ENCODE results near the gene TSFM.
"Not testable (repeated sequence)": the region's sequence is repeated elsewhere in the genome, so short reads cannot be mapped to it uniquely, and the experiment has no call there.

The TSFM gene

GRCh38 chr12:57766464-57767304 is 15.9 kb upstream of the TSFM start, which contains the start of gene CYP27B1:
TSS of gene CYP27B1 (minus strand) at chr12:57767078. CDS start at chr12:57767041, 37 bp downstream.
- Histone ChIP-seq H3K4me3 (ENCODE audit: low read length) (peak within 1 kb of the TSS; percentile 58), H3K27me3 (ENCODE audit: control insufficient read depth, insufficient read depth, low read length) (peaks cover 55% of the 10 kb centered on the region), H3K36me3 (ENCODE audit: control insufficient read depth, low read depth, low read length) (peaks cover 26% of the 10 kb centered on the region), H3K9ac (ENCODE audit: low read length) (peak within 1 kb of the TSS; percentile 19), H3K9me3 (ENCODE audit: control insufficient read depth, low read depth, low read length) (no peaks in the 10 kb centered on the region), H3K27ac (ENCODE audit: low read length) (no peak within 1 kb of the TSS), H3K4me1 (ENCODE audit: control insufficient read depth, low read depth, low read length) (peaks cover 17% of the 10 kb centered on the region)

GRCh38 chr12:57767305-57767698 is 15.3 kb upstream of the TSFM start:
- peaks cover 26% of the 10 kb centered on the region for H3K36me3 ChIP-seq (ENCODE audit: control insufficient read depth, low read depth, low read length)
- peaks cover 55% of the 10 kb centered on the region for H3K27me3 ChIP-seq (ENCODE audit: control insufficient read depth, insufficient read depth, low read length)
- H3K9me3 ChIP-seq (ENCODE audit: control insufficient read depth, low read depth, low read length): no peaks in the 10 kb centered on the region
- H3K9ac ChIP-seq (ENCODE audit: low read length): no peak overlapping the region
- H3K4me1 ChIP-seq (ENCODE audit: control insufficient read depth, low read depth, low read length): peaks cover 17% of the 10 kb centered on the region
- no peak overlapping the region for H3K27ac ChIP-seq (ENCODE audit: low read length)
- H3K4me3 ChIP-seq (ENCODE audit: low read length): peak overlapping the region; percentile 58

GRCh38 chr12:57767876-57768275 is 14.7 kb upstream of the TSFM start:
- Histone ChIP-seq H3K4me1 (ENCODE audit: control insufficient read depth, low read depth, low read length) (peaks cover 17% of the 10 kb centered on the region), H3K4me3 (ENCODE audit: low read length) (no peak overlapping the region), H3K9ac (ENCODE audit: low read length) (no peak overlapping the region), H3K27ac (ENCODE audit: low read length) (no peak overlapping the region), H3K27me3 (ENCODE audit: control insufficient read depth, insufficient read depth, low read length) (peaks cover 51% of the 10 kb centered on the region), H3K36me3 (ENCODE audit: control insufficient read depth, low read depth, low read length) (peaks cover 26% of the 10 kb centered on the region), H3K9me3 (ENCODE audit: control insufficient read depth, low read depth, low read length) (no peaks in the 10 kb centered on the region)

GRCh38 chr12:57769594-57769993 is 13.0 kb upstream of the TSFM start:
- H3K36me3 ChIP-seq (ENCODE audit: control insufficient read depth, low read depth, low read length): peaks cover 26% of the 10 kb centered on the region

GRCh38 chr12:57770734-57771133 is 11.9 kb upstream of the TSFM start:
- Histone ChIP-seq H3K27me3 (ENCODE audit: control insufficient read depth, insufficient read depth, low read length) (peaks cover 30% of the 10 kb centered on the region), H3K9me3 (ENCODE audit: control insufficient read depth, low read depth, low read length) (no peaks in the 10 kb centered on the region), H3K4me3 (ENCODE audit: low read length) (no peak overlapping the region), H3K4me1 (ENCODE audit: control insufficient read depth, low read depth, low read length) (peaks cover 17% of the 10 kb centered on the region), H3K36me3 (ENCODE audit: control insufficient read depth, low read depth, low read length) (peaks cover 26% of the 10 kb centered on the region), H3K9ac (ENCODE audit: low read length) (no peak overlapping the region), H3K27ac (ENCODE audit: low read length) (no peak overlapping the region)

More at GRCh38 chr12:57769594-57769993, 13.0 kb upstream of the TSFM start:
- Histone ChIP-seq H3K27ac (ENCODE audit: low read length) (no peak overlapping the region), H3K4me3 (ENCODE audit: low read length) (no peak overlapping the region), H3K9ac (ENCODE audit: low read length) (no peak overlapping the region), H3K9me3 (ENCODE audit: control insufficient read depth, low read depth, low read length) (no peaks in the 10 kb centered on the region), H3K27me3 (ENCODE audit: control insufficient read depth, insufficient read depth, low read length) (peaks cover 41% of the 10 kb centered on the region), H3K4me1 (ENCODE audit: control insufficient read depth, low read depth, low read length) (peaks cover 17% of the 10 kb centered on the region)

GRCh38 chr12:57771236-57771872 is 11.2 kb upstream of the TSFM start:
- Histone ChIP-seq H3K9me3 (ENCODE audit: control insufficient read depth, low read depth, low read length) (no peaks in the 10 kb centered on the region), H3K27me3 (ENCODE audit: control insufficient read depth, insufficient read depth, low read length) (peaks cover 24% of the 10 kb centered on the region), H3K9ac (ENCODE audit: low read length) (peak overlapping the region; percentile 96), H3K4me3 (ENCODE audit: low read length) (peak overlapping the region; percentile 89), H3K36me3 (ENCODE audit: control insufficient read depth, low read depth, low read length) (peaks cover 26% of the 10 kb centered on the region), H3K4me1 (ENCODE audit: control insufficient read depth, low read depth, low read length) (peaks cover 13% of the 10 kb centered on the region), H3K27ac (ENCODE audit: low read length) (peak overlapping the region; percentile 96)

- peaks cover 7% of the 10 kb centered on the region for H3K4me1 ChIP-seq (ENCODE audit: control insufficient read depth, low read depth, low read length)
- peak within 1 kb of the TSS; percentile 89 for H3K4me3 ChIP-seq (ENCODE audit: low read length)
- peak within 1 kb of the TSS; percentile 96 for H3K27ac ChIP-seq (ENCODE audit: low read length)
- peaks cover 18% of the 10 kb centered on the region for H3K27me3 ChIP-seq (ENCODE audit: control insufficient read depth, insufficient read depth, low read length)
- H3K9ac ChIP-seq (ENCODE audit: low read length): peak within 1 kb of the TSS; percentile 96
- H3K9me3 ChIP-seq (ENCODE audit: control insufficient read depth, low read depth, low read length): no peaks in the 10 kb centered on the region
- peaks cover 26% of the 10 kb centered on the region for H3K36me3 ChIP-seq (ENCODE audit: control insufficient read depth, low read depth, low read length)
These were observed 10.6 kb upstream of the TSFM start, which contains the start of gene METTL1 for GRCh38 chr12:57771873-57772428. TSS of gene METTL1 (minus strand) at chr12:57772105. CDS start at chr12:57772083, 22 bp downstream.

- Histone ChIP-seq H3K9ac (ENCODE audit: low read length) (peak within 1 kb of the TSS; percentile 96), H3K27me3 (ENCODE audit: control insufficient read depth, insufficient read depth, low read length) (peaks cover 10% of the 10 kb centered on the region), H3K27ac (ENCODE audit: low read length) (peak within 1 kb of the TSS; percentile 96), H3K4me1 (ENCODE audit: control insufficient read depth, low read depth, low read length) (no peaks in the 10 kb centered on the region), H3K36me3 (ENCODE audit: control insufficient read depth, low read depth, low read length) (peaks cover 26% of the 10 kb centered on the region), H3K4me3 (ENCODE audit: low read length) (peak within 1 kb of the TSS; percentile 89), H3K9me3 (ENCODE audit: control insufficient read depth, low read depth, low read length) (no peaks in the 10 kb centered on the region)
These were observed 9.9 kb upstream of the TSFM start, which contains the start of gene EEF1AKMT3 for GRCh38 chr12:57772429-57773322. TSS of gene EEF1AKMT3 (plus strand) at chr12:57772614. CDS start at chr12:57772725, 111 bp downstream.

GRCh38 chr12:57774634-57775033 is 8.0 kb upstream of the TSFM start:
- H3K9me3 ChIP-seq (ENCODE audit: control insufficient read depth, low read depth, low read length); H3K4me3 ChIP-seq (ENCODE audit: low read length); H3K27me3 ChIP-seq (ENCODE audit: control insufficient read depth, insufficient read depth, low read length); H3K9ac ChIP-seq (ENCODE audit: low read length); H3K27ac ChIP-seq (ENCODE audit: low read length); H3K4me1 ChIP-seq (ENCODE audit: control insufficient read depth, low read depth, low read length): not testable (repeated sequence)
- peaks cover 12% of the 10 kb centered on the region for H3K36me3 ChIP-seq (ENCODE audit: control insufficient read depth, low read depth, low read length)

- Histone ChIP-seq H3K4me1 (ENCODE audit: control insufficient read depth, low read depth, low read length) (no peaks in the 10 kb centered on the region), H3K27me3 (ENCODE audit: control insufficient read depth, insufficient read depth, low read length) (peaks cover 8% of the 10 kb centered on the region), H3K9me3 (ENCODE audit: control insufficient read depth, low read depth, low read length) (no peaks in the 10 kb centered on the region), H3K4me3 (ENCODE audit: low read length) (no peak overlapping the region), H3K36me3 (ENCODE audit: control insufficient read depth, low read depth, low read length) (peaks cover 8% of the 10 kb centered on the region), H3K9ac (ENCODE audit: low read length) (no peak overlapping the region), H3K27ac (ENCODE audit: low read length) (no peak overlapping the region)
These were observed 7.5 kb upstream of the TSFM start for GRCh38 chr12:57775044-57775443.
